Forelimb muscle (tissue), 1 donor: ENCODE data around the gene UBR1. TPM values are rescaled to one million over a fixed set of nuclear protein-coding genes. Genes with fewer than 3 reads are reported as not detected.

Experiments used
- DNase-seq: peaks from one replicate; pipeline ENCODE4 v3.0.0-alpha.2; 2013; ENCODE audit warnings: low read depth
- polyA plus RNA-seq: library from polyadenylated mRNA; unstranded; fragments of 120-200 nt; gene quantifications from one replicate; pipeline ENCODE4 v1.2.1, GENCODE V29; 2013; ENCODE audit not compliant: insufficient read length

UBR1 gene
- polyA plus RNA-seq, 1 donor, result 27.6 TPM

DNA sequence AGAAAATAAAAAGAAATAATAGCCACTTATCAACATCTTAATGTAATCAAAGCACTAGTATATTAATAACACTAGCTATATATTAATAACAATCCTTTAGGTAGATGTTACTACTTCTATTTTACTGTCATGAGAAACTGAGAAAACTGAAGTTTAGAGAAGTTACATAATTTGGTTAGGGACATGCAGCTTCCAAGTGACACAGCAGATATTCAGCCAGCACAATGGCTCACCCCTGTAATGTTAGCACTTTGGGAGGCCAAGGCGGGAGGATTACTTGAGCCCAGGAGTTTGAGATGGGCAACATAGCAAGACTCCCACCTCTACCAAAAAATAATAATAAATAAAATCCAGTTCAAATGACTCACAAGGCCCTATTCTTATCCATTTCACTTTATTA, 1.9 kb upstream of the UBR1 start:
- no peak for DNase-seq

DNA sequence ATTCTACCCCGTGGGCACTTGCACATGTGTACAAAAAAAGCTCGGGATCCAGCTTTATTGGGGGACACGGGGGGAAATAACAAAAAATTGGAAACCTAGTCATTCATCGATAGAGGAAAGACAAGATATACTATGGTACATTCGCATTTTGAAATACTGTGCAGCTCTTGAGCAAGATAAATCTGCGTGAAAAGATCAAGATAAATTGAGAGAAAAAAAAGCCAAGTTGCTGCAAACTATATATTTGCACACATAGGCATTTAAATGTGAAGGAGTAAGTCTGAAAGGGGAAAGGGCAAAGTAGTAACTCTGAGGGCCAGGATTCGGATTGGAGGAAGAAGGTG, 620 bp upstream of the UBR1 start:
- DNase-seq, result no peak

DNA sequence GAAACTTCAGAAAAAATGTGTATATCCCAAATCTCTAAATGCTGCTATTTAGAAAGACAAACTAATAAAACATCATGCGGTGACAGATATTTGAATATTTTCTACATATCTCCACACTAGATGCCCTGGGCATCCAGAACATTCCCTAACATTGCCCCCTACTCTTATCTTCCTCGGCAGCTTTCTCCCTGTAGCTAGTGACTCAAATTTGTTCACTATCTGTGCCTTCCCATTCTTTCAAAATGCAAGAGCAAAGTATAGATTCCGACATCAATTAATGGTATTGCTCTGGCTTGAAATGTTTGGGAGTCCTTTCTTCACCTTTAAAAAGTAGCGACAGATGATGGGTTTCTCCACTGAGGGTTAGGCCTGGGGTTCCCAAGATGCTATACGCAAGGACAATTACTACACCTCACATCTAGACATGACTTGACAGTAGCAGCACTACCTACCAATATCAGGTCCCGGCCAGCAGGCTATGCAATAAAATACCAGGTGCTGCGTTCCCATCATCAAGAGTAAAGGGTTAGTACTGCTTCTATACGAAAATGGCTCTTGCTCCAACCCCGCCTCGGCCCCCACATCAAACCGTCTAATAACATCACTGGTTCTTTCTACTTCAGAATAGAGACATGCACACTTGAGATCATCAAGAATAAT, 631 bp downstream of the UBR1 start:
- DNase-seq, result no peak

DNA sequence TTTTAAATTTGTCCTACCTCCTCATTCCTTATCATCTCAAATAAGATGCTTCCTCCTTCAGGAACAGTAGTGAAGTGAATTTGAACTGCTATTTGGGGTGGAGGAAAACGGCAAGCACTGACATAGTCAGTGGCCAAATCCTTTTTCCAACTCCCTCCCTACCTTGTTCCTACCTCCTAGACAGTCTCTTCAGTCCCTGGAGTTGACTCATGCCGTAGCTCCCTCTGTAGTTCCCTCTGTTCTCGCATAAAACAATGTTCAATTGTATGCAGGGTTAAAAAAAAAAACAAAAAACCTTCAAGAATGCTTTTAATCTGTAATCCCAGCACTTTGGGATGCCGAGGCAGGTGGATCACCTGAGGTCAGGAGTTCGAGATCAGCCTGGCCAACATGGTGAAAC, 1.4 kb downstream of the UBR1 start:
- DNase-seq, result no peak

DNA sequence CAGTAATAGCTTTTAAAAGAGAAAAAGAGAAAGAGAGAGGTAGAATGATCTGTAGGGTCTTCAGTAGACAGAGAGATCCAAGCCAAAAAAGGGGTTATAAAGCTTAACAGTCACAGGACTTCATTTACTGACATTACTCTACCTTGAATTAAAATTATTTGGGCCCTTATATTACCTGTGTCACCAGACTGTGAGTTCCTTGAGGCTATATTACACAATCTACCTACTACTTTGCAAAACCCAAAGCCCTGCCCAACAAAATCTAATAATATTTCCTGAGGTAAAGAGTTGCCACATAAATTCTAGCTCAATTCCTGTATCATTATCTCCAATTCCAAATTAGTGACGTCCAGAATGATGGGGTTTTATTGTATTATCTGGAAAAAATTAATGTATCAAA, 1.9 kb downstream of the UBR1 start:
- no peak for DNase-seq

DNA sequence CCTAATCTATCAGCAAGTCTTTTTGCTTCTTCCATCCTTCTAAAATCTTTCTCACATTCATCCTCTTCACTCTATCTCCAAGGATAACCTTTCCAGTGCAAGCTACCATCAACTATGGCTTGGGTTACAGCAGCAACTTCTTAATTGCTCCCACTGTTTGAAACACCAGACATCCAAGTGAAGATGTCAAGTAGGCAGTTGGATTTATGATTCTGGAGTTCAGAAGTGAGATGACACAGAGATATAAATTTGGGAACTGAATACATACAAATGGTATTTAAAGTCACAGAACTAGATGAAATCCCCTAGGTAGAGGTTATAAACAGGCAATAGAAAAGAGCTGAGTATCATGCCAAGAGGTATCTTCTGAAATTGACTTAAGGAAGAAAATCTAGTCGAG, 3.7 kb downstream of the UBR1 start:
- no peak for DNase-seq

DNA sequence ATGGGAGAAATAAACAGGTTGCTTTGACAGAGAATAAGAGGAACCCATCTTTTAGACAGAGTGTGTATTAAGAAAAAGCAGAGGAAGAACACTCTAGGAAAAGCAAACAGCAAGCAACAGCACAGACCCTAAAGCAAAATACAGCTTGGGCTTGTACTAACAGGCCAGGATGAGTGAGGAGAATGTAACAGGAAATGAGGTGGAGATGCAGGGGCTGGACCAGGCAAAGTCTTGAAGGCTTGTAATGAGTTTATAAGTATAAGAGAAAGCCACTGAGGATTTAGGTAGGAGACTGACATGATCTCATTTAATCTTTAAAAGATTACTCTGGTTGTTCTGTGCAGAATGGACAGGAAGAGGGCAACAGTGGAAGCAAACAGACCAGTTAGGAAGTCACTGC, 4.9 kb downstream of the UBR1 start:
- no peak for DNase-seq

DNA sequence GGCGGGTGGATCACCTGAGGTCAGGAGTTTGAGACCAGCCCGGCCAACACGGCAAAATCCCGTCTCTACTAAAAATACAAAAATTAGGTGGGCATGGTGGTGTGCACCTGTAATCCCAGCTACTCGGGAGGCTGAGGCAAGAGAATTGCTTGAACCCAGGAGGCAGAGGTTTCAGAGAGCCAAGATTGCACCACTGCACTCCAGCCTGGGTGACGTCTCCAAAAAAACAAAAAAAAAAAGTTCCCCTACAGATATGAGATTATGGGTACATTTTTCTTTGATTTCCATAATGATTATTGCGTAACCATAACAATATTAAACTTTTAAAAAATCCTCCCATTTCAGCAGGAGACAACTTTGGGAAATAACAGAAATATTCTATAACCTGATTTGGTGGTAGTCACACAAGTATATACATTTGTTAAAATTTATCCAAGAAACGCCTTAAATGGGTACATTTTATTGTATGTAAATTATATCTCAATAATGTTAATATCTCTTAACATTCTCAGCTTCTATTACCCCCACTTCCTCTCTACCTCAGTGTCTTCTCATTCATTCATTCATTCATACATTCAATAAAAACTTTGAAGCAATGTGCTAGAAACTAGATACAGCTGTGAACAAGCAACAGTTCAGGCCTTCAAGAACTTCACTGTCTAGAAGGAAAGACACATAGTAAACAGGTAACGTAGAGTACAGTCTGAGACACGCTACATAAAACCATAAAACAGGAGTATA, 6.6 kb downstream of the UBR1 start:
- no peak for DNase-seq

DNA sequence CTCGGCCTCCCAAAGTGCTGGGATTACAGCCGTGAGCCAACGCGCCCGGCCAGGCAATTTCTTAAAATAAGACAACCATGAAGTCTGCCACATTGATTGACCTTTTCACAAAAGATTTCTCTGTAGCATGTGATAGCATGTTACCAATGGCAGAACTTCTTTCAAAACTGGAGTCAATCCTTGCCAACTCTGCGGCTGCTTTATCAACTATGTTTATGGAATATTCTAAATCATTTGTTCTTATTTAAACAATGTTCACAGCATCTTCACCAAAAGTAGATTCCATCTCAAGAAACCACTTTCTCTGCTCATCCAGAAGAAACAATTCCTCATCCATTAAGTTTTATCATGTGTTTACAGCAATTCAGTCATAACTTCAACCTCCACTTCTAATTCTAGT, 9.4 kb downstream of the UBR1 start:
- no peak for DNase-seq

DNA sequence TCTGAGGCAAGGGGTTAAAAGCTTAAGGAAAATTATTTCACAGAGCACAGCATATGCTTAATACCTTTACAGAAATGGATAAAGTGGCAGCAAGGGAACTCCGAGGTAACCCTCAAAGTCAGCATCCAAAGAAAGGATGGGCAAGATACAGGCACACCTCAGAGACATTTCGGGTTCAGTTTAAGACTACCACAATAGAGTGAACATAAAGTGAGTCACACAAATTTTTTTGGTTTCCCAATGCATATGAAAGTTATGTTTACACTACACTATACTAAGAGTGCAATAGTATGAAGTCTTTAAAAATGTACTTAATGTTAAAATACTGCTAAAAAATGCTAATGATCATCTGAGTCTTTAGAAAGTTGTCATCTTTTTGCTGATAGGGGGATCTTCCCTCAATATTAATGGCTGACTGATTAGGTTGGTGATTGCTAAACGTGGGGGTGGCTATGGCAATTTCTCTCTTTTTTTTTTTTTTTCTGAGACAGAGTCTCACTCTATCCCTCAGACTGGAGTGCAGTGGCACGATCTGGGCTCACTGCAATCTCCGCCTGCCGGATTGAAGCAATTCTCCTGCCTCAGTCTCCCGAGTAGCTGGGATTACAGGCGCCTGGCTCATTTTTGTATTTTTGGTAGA, 10.0 kb downstream of the UBR1 start:
- DNase-seq, result no peak

DNA sequence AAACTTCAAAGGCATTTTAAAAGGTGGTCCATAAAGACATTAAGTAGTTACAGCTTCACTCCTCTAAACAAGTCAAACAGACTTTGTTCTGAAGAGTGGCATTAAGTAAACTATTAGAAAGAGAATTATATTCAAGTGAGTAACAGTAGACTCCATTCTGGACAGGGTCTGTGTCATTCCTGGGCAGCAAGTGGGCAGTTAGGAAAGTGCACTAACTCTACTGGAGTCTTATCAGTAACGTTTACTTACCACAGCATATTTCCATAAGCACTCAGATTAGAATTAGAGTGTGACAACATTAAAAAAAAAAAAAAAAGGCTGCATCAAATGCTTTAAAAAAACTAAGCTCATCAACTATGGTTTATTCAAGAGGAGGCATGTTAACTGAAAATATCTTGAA, 10.6 kb downstream of the UBR1 start:
- no peak for DNase-seq

DNA sequence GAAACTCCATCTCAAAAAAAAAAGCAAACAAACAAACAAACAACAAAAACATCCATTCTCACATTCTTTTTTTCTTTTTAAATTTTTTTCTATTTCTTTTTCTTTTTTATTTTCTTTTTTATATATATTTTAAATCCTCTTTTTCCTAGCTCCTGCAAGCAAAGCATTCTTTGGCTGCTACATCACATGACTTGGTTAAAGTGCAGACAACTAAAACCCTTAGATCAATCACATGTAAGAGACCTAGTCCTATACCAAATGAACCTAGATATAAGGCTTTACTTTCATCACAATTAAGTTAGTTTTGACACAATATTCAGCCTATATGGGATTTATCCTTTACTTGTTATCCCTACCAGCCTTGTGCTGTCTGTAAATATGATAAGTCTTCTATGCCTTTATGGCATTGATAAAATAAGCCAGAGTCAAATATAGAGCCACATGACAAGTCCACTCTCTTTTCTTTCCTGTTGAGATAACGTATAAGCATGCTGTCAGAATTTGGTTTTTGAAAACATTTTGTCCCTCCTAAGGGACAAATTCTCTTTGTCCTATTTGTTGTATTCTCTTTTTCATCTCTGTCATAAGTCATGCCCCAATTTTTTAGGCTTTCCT, 11.3 kb downstream of the UBR1 start:
- DNase-seq, result no peak

DNA sequence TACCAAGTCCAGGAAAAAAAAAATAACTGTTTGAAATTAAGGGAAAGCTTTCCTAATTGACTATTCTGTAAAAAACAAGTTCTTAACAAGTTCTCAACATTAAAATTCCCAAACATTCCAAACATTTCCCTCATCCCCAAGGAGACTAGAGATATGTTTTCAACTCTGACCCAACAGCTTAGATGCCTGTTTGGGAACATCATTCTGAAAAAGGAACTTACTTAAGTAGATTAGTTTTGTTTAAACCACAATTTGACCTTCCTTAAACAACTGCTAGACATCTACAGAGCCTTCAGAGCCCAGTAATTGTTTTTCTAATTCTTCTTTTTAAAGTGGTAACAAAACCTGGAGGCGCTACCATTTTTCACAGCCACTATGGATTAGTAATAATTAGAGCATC, 12.8 kb downstream of the UBR1 start:
- no peak for DNase-seq

DNA sequence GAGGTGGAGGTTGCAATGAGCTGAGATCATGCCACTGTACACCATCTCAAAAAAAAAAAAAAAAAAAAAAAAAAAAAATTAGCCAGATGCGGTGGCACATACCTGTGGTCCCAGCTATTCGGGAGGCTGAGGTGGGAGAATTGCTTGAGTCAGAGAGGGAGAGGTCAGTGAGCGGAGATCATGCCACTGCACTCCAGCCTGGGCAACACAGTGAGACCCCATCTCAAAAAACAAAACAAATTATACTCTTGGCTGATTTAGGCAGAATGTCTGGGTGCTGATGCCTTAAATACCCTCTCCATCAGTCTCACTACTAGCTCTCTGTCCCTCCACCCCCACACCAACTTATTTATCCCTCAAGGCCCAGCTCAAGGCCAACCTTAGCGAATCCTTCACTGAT, 14.0 kb downstream of the UBR1 start:
- no peak for DNase-seq

DNA sequence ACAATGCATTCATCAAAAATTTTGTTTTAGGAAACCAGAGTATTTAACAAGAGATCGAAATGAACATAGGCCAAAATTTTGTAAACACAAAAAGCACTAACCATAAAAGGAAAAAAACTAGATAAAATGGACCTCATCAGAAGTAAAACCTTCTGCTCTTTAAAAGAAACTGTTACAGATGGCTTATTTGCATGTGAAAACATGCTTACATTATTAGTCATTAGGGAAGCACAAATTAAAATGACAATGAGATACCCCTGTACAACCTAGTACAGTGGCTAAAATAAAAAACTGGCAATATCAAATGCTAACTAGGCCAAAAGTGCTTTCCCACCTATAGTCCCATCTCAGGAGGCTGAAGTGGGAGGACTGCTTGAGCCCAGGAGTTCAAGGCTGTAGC, 19.3 kb downstream of the UBR1 start:
- no peak for DNase-seq

DNA sequence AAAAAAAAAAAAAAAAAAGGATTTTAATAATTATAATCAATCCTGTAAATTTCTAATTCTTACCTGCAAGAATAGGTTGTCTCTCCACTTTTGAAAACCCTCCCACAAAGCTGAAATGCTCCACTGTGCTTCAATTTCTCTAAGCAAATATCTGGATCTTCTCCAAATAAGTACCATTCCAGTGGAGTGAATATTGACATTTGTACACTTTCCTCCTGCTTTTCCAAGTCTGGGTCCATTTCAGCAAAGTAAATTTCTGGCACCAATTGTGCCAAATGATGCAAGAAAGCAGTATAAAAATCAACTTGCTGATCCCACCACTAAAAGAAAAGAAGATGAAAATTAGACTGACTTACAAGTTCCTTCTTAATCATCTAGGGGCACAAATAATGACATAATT, 19.9 kb downstream of the UBR1 start:
- DNase-seq, result no peak

DNA sequence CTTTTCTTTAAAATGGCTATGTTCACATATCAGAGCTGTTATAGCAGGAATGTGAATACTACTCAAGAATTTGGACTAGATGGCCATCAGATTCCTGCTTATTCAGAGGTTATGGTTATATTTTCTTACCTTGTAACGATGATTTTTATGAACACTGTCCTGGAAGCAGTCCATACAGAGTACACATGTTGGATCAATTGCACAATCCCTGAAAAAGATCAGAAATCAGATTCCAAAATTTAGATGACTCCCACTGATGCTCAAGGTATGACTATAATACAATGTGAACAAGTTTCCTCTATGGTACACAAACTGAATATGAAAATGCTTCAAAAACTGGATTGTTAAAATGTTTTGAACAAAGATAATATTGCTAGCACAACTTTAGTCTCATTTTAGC, 23.3 kb downstream of the UBR1 start:
- no peak for DNase-seq

DNA sequence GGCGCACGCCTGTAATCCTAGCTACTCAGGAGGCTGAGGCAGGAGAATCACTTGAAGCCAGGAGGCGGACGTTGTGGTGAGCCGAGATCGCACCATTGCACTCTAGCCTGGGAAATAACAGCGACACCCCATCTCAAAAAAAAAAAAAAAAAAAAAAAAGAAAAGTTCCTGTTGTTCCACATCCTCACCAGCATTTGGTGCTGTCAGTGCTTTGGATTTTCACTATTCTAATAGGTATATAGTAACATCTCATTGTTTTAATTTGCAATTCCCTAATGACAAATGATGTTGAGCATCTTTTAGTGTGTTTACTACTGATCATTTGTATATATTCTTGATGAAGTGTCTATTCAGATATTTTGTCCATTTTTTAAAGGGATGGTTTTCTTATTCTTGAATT, 24.6 kb downstream of the UBR1 start:
- DNase-seq, result no peak

DNA sequence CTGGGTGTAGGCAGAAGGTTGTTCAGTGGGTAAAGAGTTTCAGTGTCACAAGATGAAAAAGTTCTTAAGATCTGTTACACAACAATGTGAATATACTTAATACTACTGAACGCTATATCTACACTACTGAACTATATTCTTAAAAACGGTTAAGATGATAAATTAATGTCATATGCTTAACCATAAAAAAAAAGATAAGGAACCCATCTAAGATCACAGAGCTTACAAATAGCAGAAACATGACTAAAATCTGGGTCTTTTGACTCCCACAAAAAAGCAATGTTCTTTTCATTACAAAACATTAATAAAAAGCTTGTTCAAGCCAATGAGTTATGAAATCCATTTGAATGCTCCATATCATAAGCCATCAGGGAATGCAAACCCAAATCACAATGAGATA, 34.4 kb downstream of the UBR1 start:
- DNase-seq, result no peak

DNA sequence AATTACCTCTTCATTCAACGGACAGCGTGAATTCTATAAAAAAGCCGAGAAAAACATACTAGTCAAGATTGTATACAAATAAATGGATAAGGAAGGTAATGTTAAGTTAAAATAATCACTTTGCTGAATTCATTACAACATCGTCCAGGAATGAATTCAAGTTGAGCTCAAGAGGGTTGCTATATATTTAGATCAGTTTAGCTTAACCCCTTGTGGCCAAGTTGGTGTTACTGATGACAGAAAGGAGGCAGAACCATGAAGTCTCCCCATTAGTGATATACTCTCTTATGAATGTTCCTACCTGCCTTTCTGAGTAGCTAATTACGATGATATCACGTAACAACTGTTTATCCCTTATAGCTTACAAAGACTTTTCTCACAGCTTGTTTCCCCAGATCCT, 34.9 kb downstream of the UBR1 start:
- DNase-seq, result no peak

DNA sequence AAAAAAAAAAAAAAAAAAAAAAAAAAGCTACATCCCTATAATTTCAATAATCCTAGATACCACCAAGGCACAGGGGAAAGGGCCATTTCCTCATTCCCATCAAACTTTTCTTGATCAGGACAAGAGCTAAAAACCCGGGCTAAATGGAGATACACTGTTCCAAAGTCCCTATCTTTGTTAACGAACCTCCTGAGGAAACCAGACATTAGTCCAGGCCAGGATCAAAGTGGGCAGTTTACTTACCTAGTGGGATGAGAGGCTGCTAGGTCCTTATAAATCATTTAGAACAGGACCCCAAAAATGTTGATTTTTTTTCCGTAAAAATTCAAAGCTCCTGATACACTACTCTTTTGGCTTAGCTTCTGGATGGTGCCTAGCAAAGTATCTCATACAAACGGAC, 35.6 kb downstream of the UBR1 start:
- no peak for DNase-seq

DNA sequence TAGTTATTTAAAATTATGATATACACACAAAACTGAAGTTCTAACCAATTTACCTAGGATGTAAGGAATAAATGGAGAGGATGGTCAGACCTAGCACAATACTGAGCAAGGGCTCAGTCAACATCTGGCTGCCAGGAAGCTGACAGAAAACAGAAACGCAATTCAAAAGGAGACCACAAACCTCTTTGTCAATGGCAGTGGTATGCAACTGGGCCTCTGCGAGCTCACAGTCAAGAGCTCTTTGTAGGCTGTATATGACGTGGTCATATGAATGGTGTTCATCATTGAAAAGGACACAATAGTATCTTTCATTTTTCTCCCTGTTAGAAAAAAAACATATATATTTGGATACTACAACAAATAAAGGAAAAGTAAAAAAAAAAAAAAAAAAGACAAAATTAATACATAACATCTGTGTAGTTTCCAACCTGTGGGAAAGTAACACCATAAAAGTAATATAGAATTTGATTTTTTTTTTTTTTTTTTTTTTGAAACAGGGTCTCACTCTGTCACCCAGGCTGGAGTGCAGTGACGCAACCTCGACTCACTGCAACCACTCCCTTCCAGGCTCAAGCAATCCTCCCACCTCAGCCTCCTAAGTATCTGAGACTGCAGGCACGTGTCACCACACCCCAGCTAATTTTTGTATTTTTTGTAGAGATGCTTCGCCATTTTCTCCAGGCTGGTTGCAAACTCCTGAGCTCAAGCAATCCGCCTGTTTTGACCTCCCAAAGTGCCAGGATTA, 37.9 kb downstream of the UBR1 start:
- no peak for DNase-seq
